Endothelial cell of umbilical vein (primary cell): Measurements from ENCODE around the gene LRP1B. TPM values are rescaled to one million over a fixed set of nuclear protein-coding genes. Genes with fewer than 3 reads are reported as not detected.

Experiments used
- BruUV-seq: library from RNA; stranded (reverse); fragments of 400-500 nt; replicated peaks from 2 replicates; lab custom pipeline; 2021; lab: Mats Ljungman, UMichigan
- CTCF ChIA-PET: fragments of 300-600, 350-600 bp; sonication (Branson Sonifier 250); formaldehyde crosslinking; loops from one replicate; lab custom pipeline; 2021; ENCODE audit warnings: antibody characterized with exemption, inconsistent platforms; lab: Charles Lee
- POLR2A ChIA-PET: fragments of 300-600, 350-600 bp; sonication (Branson Sonifier 250); formaldehyde crosslinking; loops from one replicate; lab custom pipeline; 2021; ENCODE audit warnings: antibody characterized with exemption, inconsistent platforms; lab: Charles Lee
- DNase-seq: peaks from one replicate; pipeline ENCODE4 v3.0.0-alpha.2; 2011; ENCODE audit warnings: low read depth, low spot score
- FAIRE-seq: peaks from 2 replicates; lab custom pipeline; 2011; peaks lifted over from hg19 to GRCh38; lab: Jason Lieb, UNC
- H2AFZ ChIP-seq: 2 replicates; pipeline ENCODE4 v1.6.0; 2012; ENCODE audit warnings: low read depth, low read length, control low read depth, inconsistent platforms
- H3K27ac ChIP-seq: 2 replicates; pipeline ENCODE4 v1.5.1; 2011; ENCODE audit warnings: low read depth, mild to moderate bottlenecking, control low read depth, low read length, moderate library complexity; ENCODE audit not compliant: insufficient read depth
- H3K27me3 ChIP-seq, 2 experiments: 2 replicates each; pipeline versions ENCODE4 v1.6.0 to v1.6.1; 2011; ENCODE audit warnings: low read length in 2 of 2, mixed read lengths in 1 of 2; ENCODE audit not compliant: control insufficient read depth in 2 of 2, insufficient read depth in 2 of 2
- H3K36me3 ChIP-seq, 2 experiments: 2 replicates in 1 of 2; 3 replicates in 1 of 2; pipeline ENCODE4 v1.5.1; 2011; ENCODE audit warnings: low read length in 2 of 2, mild to moderate bottlenecking in 1 of 2, moderate library complexity in 1 of 2; ENCODE audit not compliant: control insufficient read depth in 2 of 2, insufficient read depth in 2 of 2; ENCODE audit errors: extremely low read depth in 1 of 2
- H3K4me1 ChIP-seq: 3 replicates; pipeline ENCODE4 v1.5.1; 2011; ENCODE audit warnings: mild to moderate bottlenecking, low read length; ENCODE audit not compliant: control insufficient read depth, insufficient read depth; ENCODE audit errors: extremely low read depth
- H3K4me2 ChIP-seq: 2 replicates; pipeline ENCODE4 v1.6.1; 2011; ENCODE audit warnings: low read length, control low read depth, mixed read lengths; ENCODE audit not compliant: insufficient read depth
- H3K4me3 ChIP-seq, 3 experiments: fragments of 200-600 bp in 1 of 3; sonication (generic), shearing (Covaris generic) in 1 of 3; replicated peaks in 1 of 3; 2 replicates each; pipeline ENCODE4 v1.5.1; 2011 to 2016; ENCODE audit warnings: control low read depth in 3 of 3, low read length in 3 of 3, mild to moderate bottlenecking in 2 of 3, inconsistent platforms in 1 of 3, low read depth in 1 of 3, moderate library complexity in 1 of 3; ENCODE audit not compliant: insufficient read depth in 1 of 3
- H3K79me2 ChIP-seq: 2 replicates; pipeline ENCODE4 v1.6.0; 2012; ENCODE audit warnings: low read length, inconsistent platforms; ENCODE audit not compliant: control insufficient read depth, insufficient read depth
- H3K9ac ChIP-seq: replicated peaks from 2 replicates; pipeline ENCODE3; 2011; ENCODE audit warnings: low read length, control low read depth; ENCODE audit not compliant: insufficient read depth; ENCODE audit errors: extremely low read depth
- H3K9me1 ChIP-seq: replicated peaks from 3 replicates; pipeline ENCODE4 v1.6.0; 2011; ENCODE audit warnings: mild to moderate bottlenecking, low read length; ENCODE audit not compliant: control insufficient read depth, insufficient read depth; ENCODE audit errors: extremely low read depth
- H3K9me3 ChIP-seq: replicated peaks from 2 replicates; pipeline ENCODE4 v1.5.1; 2012; ENCODE audit warnings: low read length, inconsistent platforms; ENCODE audit not compliant: control insufficient read depth, insufficient read depth
- H4K20me1 ChIP-seq: replicated peaks from 2 replicates; pipeline ENCODE3; 2011; ENCODE audit warnings: mild to moderate bottlenecking, low read length; ENCODE audit not compliant: control insufficient read depth, insufficient read depth; ENCODE audit errors: extremely low read depth
- EZH2 ChIP-seq: IDR thresholded peaks from 2 replicates; pipeline ENCODE4 v1.6.1; 2012; ENCODE audit warnings: borderline replicate concordance, low read depth, mild to moderate bottlenecking, moderate library complexity, low read length, inconsistent platforms; ENCODE audit not compliant: severe bottlenecking
- FOS ChIP-seq: IDR thresholded peaks from 2 replicates; pipeline ENCODE4 v1.6.1; 2011; ENCODE audit warnings: mild to moderate bottlenecking, low read length, moderate library complexity, borderline replicate concordance; ENCODE audit not compliant: insufficient read depth
- GATA2 ChIP-seq: IDR thresholded peaks from 2 replicates; pipeline ENCODE4 v1.7.0; 2011; ENCODE audit warnings: low read depth, mild to moderate bottlenecking, moderate library complexity, mixed read lengths, low read length; ENCODE audit not compliant: insufficient read length, insufficient read depth
- JUN ChIP-seq: IDR thresholded peaks from 2 replicates; pipeline ENCODE4 v1.6.1; 2011; ENCODE audit warnings: borderline replicate concordance, low read depth; ENCODE audit not compliant: insufficient read length, insufficient read depth
- MYC ChIP-seq: IDR thresholded peaks from one replicate; pipeline ENCODE4 v1.6.1; 2011; ENCODE audit warnings: mild to moderate bottlenecking, low read depth, low read length
- POLR2A ChIP-seq: IDR thresholded peaks from 2 replicates; pipeline ENCODE4 v1.6.1; 2012; ENCODE audit warnings: low read depth, mild to moderate bottlenecking, control low read depth, low read length
- POLR2AphosphoS5 ChIP-seq: IDR thresholded peaks from 2 replicates; pipeline ENCODE4 v1.6.1; 2012; ENCODE audit warnings: low read depth, mild to moderate bottlenecking, control low read depth, low read length, moderate library complexity; ENCODE audit not compliant: insufficient read depth
- dilution Hi-C: fragments of 300-500 bp; cut with MboI; formaldehyde crosslinking; loops from one replicate; pipeline ENCODE4 v1.15.0; 2019; ENCODE audit warnings: low sequenced_read_pairs; ENCODE audit not compliant: extremely low pct_ligation_motif_present
- intact Hi-C: fragments of 100-400 bp; cut with micrococcal nuclease; formaldehyde crosslinking; loops from one replicate; pipeline ENCODE4 v1.10.0; 2022
- polyA plus RNA-seq, 4 experiments: library from polyadenylated mRNA; depleted of rRNA in 3 of 4; stranded (reverse) in 3 of 4; unstranded in 1 of 4; fragments of >200 nt; gene quantifications; 2 replicates each; pipeline versions ENCODE4 v1.2.1 to v1.2.3, GENCODE V29; 2011 to 2012; ENCODE audit warnings: missing spikeins in 1 of 4
- total RNA-seq: library from RNA; stranded (reverse); gene quantifications from 2 replicates; pipeline ENCODE4 v1.2.3, GENCODE V29; 2021
- TF ChIP-seq, protein P1 (sequence below): IDR thresholded peaks from 2 replicates; pipeline ENCODE4 v1.6.1; 2011; ENCODE audit not compliant: insufficient read depth, insufficient read length
- TF ChIP-seq, protein P2 (sequence below), 2 donors: IDR thresholded peaks; 1 replicate in 1 of 2; 2 replicates in 1 of 2; pipeline ENCODE4 v1.5.1; 2011; ENCODE audit warnings: low read length in 2 of 2, mild to moderate bottlenecking in 2 of 2, moderate library complexity in 2 of 2, control low read depth in 1 of 2, inconsistent platforms in 1 of 2, low read depth in 1 of 2; ENCODE audit not compliant: insufficient read depth in 1 of 2; ENCODE audit errors: extremely low read depth in 1 of 2

The LRP1B gene
- total and polyA plus RNA-seq, 2 donors (not counting 3 experiments of a cell fraction or from before 2014, with no cell fraction given) = 0.03 to 0.07 TPM

DNA sequence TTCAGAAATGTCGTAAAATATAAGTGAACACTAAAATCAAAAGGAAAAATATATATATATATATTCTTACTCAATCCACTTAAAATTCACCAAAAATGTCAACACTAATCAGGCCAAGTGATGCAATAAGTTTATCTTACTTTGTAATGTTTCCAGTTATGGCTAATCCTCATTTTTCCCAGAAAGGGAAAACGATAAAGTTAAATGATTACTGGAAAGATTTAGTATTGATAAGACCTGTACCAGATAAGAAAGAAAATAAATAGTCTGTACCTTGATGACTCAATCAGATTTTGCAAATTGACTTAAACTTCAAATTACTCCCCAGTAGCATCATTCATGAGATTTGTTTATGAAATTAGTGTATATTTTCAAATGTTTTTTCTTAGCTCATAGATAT lies 407.0 kb downstream of the LRP1B start:
- H3K79me2 ChIP-seq = no peaks in the 10 kb centered on the region
- BruUV-seq = no TSS peak
- POLR2A ChIA-PET = no interaction called here
- intact Hi-C loops = no loop called here
- no peaks in the 10 kb centered on the region for H3K9me3 ChIP-seq
- H3K4me2 ChIP-seq = no peak overlapping the region
- H4K20me1 ChIP-seq = no peaks in the 10 kb centered on the region
- DNase-seq = no peak
- no peaks in the 10 kb centered on the region for H3K9me1 ChIP-seq
- CTCF ChIA-PET = no interaction called here
- H3K4me3 ChIP-seq = no peak overlapping the region
- no peaks in the 10 kb centered on the region for H3K27me3 ChIP-seq
- H3K4me1 ChIP-seq = no peaks in the 10 kb centered on the region
- no peak overlapping the region for H3K27ac ChIP-seq
- no peak overlapping the region for H3K9ac ChIP-seq
- no peak for FAIRE-seq
- no peak overlapping the region for H2AFZ ChIP-seq
- H3K36me3 ChIP-seq = no peaks in the 10 kb centered on the region
- TF ChIP-seq POLR2A (no peak), POLR2AphosphoS5 (no peak), MYC (no peak), JUN (no peak), FOS (no peak), EZH2 (no peak), GATA2 (no peak)
- TF ChIP-seq, protein P1, sequence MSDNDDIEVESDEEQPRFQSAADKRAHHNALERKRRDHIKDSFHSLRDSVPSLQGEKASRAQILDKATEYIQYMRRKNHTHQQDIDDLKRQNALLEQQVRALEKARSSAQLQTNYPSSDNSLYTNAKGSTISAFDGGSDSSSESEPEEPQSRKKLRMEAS = no peak
- TF ChIP-seq, protein P2, sequence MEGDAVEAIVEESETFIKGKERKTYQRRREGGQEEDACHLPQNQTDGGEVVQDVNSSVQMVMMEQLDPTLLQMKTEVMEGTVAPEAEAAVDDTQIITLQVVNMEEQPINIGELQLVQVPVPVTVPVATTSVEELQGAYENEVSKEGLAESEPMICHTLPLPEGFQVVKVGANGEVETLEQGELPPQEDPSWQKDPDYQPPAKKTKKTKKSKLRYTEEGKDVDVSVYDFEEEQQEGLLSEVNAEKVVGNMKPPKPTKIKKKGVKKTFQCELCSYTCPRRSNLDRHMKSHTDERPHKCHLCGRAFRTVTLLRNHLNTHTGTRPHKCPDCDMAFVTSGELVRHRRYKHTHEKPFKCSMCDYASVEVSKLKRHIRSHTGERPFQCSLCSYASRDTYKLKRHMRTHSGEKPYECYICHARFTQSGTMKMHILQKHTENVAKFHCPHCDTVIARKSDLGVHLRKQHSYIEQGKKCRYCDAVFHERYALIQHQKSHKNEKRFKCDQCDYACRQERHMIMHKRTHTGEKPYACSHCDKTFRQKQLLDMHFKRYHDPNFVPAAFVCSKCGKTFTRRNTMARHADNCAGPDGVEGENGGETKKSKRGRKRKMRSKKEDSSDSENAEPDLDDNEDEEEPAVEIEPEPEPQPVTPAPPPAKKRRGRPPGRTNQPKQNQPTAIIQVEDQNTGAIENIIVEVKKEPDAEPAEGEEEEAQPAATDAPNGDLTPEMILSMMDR (IDR thresholded peaks at IDR 0.05; ENCODE audit: extremely low read depth in 1 of 2, insufficient read depth in 1 of 2, low read depth in 1 of 2, low read length in 2 of 2) = no peak
- dilution Hi-C loops = no loop called here
